HTERT RPE-1 (cell line): Measurements from ENCODE around the gene ANKRD45.
"Not testable (repeated sequence)": the region's sequence is repeated elsewhere in the genome, so short reads cannot be mapped to it uniquely, and the experiment has no call there.

Experiments
- in situ Hi-C: fragments of 300-500 bp; cut with MboI; formaldehyde crosslinking; loops from 4 replicates; pipeline ENCODE4 v1.14.3; 2020; ENCODE audit warnings: low sequenced_read_pairs

Gene ANKRD45

GRCh38 chr1:173573596-173573995, 96.1 kb downstream of the ANKRD45 start:
- in situ Hi-C loops: no loop called here

- in situ Hi-C loops: no loop called here
These were observed 97.3 kb downstream of the ANKRD45 start for GRCh38 chr1:173572201-173572873.

GRCh38 chr1:173570370-173571007, 99.2 kb downstream of the ANKRD45 start:
- in situ Hi-C loops: no loop called here

GRCh38 chr1:173568483-173568882, 101.2 kb downstream of the ANKRD45 start:
- in situ Hi-C loops: no loop called here

- in situ Hi-C loops: not testable (repeated sequence)
These were observed 105.8 kb downstream of the ANKRD45 start for GRCh38 chr1:173563846-173564245.

- in situ Hi-C loops: no loop called here
These were observed 106.8 kb downstream of the ANKRD45 start for GRCh38 chr1:173562813-173563212.

- in situ Hi-C loops: no loop called here
These were observed 108.4 kb downstream of the ANKRD45 start for GRCh38 chr1:173561263-173561662.

- in situ Hi-C loops: no loop called here
These were observed 109.3 kb downstream of the ANKRD45 start for GRCh38 chr1:173560285-173560880.
